ENCODE results near the gene AKR1A1.

The AKR1A1 gene

DNA sequence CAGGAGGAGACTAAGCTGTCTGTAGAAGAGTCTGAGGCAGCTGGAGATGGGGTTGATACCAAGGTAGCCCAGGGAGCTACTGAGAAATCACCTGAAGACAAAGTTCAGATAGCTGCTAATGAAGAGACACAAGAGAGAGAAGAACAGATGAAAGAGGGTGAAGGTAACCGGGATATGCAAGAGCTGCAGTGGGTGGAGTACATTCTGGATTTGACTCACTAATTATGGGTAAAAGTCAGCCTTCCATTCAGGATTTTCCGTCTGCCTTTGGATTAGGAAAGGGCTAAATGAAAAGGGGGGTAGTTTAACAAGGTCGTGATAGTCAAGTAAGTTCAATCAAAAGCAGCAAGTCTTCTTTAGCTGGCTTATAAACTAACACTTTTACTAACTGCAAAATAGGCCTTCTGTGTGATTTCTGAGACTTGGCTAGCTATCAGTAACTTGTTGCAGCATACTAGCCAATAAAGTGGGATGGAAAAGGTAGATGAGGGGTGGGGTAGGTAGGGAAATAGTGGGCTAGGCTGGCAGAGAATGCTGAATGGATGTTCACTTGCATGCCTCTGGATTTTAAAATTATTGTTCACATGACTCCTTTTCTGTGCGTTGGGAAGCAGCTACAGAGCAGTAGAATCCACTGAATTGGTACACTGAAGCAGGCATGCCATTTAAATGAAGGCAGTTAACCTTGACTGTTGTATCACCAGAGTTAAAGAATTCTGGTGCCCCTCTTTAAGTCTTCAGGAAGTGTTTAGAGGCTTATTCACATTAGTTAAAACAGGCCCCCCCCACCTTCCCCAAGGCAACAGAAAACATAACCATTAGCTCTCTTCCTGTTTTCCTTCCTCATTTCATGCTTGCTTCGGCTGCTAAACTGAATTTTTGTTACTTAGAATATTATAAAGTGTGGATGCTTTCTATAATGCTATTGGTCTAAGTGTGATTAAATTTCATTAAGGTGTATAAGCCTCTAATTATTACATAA lies 57.8 kb downstream of the AKR1A1 start:
- H3K4me3 ChIP-seq (ENCODE audit: low read length): no peak overlapping the region
- no peak for TF ChIP-seq ZNF274 (IDR thresholded peaks at IDR 0.05; ENCODE audit: low read depth, low read length)

DNA sequence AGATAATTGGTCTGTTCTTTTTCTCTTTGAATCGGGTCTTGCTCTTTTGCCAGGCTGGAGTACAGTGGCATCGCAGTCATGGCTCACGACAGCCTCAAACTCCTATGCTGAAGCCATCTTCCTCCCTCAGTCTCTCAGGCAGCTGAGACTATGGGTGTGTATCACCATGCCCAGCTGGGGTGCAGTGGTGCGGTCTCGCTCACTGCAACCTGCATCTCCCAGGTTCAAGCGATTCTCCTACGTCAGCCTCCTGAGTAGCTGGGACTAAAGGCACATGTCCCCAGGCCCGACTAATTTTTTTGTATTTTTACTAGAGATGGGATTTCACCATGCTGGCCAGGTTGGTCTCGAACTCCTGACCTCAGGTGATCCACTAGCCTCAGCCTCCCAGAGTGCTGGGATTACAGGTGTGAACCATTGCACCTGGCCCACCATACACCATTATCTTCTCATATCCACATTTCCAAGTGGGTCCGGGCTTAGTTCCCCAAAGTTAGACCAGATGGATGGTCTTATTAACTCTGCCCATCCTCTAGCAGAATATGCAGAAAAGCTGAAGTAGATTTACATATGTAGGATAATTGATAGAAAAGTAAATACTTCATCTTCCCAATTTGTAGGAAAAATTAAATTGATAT lies 60.1 kb downstream of the AKR1A1 start:
- no peak overlapping the region for H3K4me3 ChIP-seq (ENCODE audit: low read length)
- TF ChIP-seq ZNF274 (IDR thresholded peaks at IDR 0.05; ENCODE audit: low read depth, low read length): no peak

GRCh38 chr1:45612941-45613579 lies 62.4 kb downstream of the AKR1A1 start:
- H3K4me3 ChIP-seq (ENCODE audit: low read length): no peak overlapping the region
- TF ChIP-seq ZNF274 (IDR thresholded peaks at IDR 0.05; ENCODE audit: low read depth, low read length): no peak

DNA sequence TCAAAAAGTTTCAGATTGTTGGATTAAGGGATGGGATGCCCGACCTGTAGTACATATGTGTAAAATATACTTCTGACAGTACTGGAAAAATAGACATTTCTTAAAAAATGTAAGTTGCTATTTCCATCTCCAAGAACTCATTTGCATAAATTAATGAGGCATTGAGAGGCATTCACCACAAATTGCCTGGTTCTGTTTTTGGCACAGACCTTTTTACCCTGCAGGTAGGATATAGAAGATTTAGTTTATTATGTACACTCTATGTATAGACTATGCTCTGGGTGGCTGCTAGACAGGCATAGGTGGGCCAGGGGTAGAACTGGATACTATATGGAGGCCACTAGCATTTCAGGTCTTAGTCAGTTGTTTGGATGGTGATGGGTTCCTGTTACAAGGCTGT lies 65.3 kb downstream of the AKR1A1 start:
- no peak for TF ChIP-seq ZNF274 (IDR thresholded peaks at IDR 0.05; ENCODE audit: low read depth, low read length)

DNA sequence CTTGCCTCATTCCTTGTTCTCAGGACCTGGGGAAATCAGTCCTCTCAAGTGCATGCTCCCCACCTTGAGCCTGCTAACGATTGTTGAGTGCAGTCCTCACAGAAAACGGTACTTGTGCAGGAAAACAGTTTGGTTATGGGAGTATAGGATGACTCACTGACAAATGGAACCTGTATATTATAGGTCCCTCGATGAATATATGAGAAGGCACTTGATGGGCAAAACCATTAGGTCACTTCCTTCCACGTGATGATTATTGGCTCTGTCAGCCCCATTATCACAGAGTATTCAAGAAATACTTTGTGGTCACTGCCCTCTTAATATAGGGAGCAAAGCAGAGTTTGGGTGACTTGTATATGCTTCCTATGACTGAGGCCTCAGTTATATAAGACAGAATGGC lies 67.0 kb downstream of the AKR1A1 start:
- H3K4me3 ChIP-seq (ENCODE audit: low read length): no peak overlapping the region
- TF ChIP-seq ZNF274 (IDR thresholded peaks at IDR 0.05; ENCODE audit: low read depth, low read length): no peak

More for the DNA sequence above, 65.3 kb downstream of the AKR1A1 start:
- H3K4me3 ChIP-seq (ENCODE audit: low read length): no peak overlapping the region

DNA sequence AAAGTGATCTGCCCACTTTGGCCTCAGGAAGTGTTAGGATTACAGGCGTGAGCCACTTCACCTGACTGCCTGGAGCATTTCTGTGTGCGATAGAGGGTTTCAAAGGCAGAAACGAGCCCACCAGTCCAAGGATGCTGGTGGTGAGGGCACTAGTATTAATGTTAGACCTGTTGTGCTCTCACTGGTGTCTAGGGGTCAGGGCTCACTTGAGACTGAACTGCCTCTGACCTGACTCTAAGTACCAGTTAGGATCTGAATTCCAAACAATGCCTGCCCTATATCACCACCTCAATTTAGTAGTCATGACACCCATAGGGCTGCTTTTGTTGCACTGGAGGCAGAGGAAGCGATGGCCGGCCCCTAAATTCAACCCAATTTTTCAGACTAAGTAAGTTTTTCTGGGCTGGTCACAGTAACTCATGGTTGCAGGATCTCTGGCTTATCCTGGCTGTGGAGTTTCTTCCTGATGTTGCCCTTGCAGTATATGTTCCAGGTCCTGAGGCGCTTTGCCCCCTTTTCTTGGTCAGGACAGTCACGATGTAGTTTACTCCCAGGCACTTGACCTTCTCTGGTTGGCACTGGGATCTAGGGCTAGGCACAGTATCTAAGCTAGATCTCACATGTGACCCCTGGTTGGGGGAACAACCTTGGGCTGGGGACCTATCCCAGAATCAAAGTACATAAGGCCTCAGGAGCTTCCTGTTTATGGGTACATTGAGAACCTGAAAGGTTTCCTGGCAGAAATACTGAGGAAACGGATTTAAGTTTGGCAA lies 68.7 kb downstream of the AKR1A1 start:
- no peak for TF ChIP-seq ZNF274 (IDR thresholded peaks at IDR 0.05; ENCODE audit: low read depth, low read length)
- H3K4me3 ChIP-seq (ENCODE audit: low read length): no peak overlapping the region
